GM18505 (cell line): ENCODE data around the gene NHSL2.

ENCODE experiments used
- ATAC-seq: cut with Tn5 transposase; IDR thresholded peaks from one replicate; pipeline ENCODE4 v1.9.1; 2021; ENCODE audit not compliant: unreplicated experiment
- POLR2A ChIP-seq: IDR thresholded peaks from 4 replicates; pipeline ENCODE4 v1.6.1; 2011; ENCODE audit warnings: borderline replicate concordance; ENCODE audit not compliant: insufficient read depth, insufficient read length; ENCODE audit errors: extremely low read depth

Gene NHSL2

DNA sequence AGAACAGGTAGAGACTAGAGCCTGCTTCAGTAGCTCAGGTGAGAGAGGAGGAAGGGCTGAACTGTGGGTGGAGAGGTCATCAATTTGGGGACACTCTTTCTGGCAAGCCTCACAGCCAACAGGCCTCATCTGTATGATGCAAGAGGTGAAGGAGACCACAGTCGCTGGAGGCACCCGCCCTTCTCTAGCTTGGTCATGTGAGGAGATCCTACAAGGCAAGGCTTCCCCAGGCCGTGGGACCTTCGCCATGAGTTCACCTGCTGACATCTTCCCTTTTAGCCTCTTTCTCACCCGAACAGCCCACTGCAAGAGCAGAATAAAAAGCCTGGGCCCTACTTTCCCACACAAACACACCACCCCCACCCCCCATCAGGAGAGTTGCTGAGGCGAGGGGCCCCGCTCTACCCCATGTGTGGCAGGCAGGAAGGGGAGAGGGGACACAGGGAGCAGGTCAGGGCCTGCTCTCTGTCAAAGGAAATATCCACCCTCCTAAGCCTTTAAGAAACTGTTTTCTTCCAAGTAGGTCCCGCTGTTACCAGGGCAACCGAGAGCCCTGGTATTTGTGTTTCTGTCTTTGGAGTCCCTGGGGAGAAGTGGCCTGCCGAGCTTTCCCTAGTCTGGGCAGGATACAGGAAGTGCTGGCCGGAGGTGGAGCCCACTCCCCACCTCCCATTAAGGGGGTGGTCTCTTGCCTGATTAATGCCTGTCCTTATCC lies 213.0 kb downstream of the NHSL2 start:
- TF ChIP-seq POLR2A: no peak
- no peak for ATAC-seq

DNA sequence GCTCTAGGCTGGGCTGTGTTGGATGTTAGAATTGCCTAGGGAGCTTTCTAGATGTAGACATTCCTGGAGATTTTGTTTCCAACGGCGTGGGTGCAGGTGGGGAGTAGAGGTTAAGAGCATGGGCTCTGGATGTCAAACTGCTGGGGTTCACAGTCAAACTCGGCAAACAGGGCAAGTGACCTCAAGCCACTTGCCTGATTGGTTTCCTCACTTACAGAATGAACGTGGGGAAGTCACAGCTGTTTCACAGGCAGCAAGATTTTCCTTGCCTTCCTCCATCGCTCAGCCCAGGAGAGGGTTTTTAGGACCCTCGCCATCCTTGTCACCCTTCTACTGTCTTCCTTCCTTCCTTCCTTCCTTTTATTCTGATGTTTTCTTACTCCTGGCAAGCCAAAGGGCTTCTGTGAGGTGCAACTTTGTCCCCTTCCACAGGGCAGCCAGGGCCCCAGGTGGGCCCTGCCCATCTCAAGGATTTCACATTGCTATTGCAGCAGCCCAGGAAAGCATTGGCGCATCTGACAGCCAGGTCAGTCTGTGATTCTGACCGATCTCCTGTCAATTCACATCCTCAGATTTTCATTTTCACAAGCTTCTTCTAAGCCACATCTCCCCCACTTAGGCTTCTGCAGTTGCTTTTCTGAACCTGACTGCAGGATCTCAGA lies 214.0 kb downstream of the NHSL2 start:
- TF ChIP-seq POLR2A: no peak
- ATAC-seq: no peak

DNA sequence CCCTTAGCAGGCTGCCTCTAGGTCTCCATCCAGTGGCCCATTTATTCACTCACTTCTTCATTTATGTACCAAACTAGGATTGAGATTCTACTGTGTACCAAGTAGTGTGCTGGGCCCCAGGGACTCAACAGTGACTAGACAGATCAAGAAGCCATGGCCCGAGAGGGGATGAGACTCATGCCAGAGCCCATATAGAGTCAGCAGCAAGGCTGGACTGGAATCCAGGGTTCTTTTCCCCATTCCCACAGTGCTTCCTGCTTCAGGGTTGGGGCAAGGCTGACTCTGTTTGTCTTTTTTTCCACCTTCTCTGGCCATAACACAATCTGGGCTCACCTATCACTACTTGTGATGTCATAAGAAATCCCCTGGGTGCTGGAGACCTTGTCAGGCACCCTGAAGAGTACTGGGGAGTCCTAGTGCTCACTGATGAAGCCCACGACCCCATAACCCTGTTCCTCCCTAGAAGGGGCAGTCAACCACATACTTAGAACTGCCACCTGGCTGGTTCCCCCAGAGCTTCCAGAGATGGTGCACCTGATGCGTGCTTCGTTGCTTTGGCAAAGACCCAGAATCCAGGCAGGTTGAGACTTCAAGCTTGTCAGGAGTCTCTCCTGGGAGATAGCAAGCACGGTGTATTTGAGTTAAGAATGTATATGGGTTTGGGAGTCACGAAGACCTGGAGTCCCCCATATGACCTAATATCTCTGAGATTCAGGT lies 214.8 kb downstream of the NHSL2 start:
- no peak for TF ChIP-seq POLR2A
- no peak for ATAC-seq

DNA sequence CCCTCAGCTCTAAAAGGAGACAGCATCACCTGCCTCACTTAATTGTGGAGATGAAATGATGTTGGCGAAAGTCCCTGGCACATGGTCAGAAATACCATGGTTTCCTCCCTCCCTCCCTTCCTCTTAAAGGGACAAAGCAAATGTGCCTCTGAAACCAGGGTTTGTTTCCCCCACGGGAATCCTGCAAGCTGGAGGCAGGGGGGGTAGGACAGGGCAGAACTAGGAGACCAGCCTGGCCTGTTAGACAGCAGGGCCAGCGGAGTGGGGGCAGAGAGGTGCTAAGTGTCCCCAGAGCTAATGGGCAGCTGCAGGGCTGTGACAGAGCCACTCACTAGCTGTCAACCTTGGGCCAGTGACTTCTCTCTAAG lies 215.4 kb downstream of the NHSL2 start:
- TF ChIP-seq POLR2A: no peak
- no peak for ATAC-seq

DNA sequence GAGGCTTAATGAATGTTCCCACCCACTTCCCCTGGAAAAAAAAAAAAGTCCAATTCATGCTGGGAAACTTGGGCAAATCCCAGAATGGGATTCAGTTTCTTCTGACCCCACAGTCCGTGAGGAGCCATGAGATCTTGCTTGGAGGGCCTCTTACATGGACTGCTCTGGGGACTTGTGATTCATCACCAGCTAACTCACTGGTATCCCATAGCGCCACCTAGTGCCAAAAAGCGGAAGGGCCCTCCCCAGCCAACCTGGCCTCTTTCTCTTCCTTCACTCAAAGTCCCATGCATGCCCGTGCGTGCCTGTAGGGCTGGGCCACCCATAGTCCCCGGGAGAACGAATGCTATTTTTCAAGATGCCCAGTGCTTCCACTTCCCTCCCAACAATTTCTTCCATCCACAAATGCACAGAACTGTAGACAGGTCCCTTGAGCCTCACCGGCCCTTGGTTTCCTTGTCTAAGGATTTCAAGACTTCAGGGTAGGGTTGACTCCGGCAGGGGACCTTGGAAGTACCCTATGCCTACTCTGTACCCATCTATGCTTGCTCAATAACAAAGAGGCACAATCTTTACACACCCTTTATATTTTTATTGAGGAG lies 216.0 kb downstream of the NHSL2 start:
- ATAC-seq: peak; percentile 64

DNA sequence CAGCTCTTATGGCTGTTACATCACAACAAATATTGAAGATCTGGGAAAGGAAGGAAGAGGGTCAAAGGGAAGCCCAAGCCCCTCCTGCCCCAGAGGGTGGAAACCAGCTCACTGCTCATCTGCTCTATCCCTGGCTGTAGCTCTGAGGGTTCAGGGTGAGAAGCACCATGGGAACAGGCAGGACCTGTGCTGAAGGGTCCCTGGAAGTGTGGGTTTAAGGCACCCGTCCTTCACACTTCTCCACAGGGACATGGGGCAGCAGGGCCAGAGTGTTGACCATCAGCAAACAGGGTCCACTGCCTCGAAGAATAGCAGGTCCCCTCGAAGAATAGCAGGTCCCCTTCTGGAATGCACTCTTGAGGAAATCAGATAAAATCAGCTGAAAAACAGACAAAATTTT lies 216.7 kb downstream of the NHSL2 start:
- TF ChIP-seq POLR2A: no peak
- ATAC-seq: no peak

More for the DNA sequence above, 216.0 kb downstream of the NHSL2 start:
- no peak for TF ChIP-seq POLR2A

DNA sequence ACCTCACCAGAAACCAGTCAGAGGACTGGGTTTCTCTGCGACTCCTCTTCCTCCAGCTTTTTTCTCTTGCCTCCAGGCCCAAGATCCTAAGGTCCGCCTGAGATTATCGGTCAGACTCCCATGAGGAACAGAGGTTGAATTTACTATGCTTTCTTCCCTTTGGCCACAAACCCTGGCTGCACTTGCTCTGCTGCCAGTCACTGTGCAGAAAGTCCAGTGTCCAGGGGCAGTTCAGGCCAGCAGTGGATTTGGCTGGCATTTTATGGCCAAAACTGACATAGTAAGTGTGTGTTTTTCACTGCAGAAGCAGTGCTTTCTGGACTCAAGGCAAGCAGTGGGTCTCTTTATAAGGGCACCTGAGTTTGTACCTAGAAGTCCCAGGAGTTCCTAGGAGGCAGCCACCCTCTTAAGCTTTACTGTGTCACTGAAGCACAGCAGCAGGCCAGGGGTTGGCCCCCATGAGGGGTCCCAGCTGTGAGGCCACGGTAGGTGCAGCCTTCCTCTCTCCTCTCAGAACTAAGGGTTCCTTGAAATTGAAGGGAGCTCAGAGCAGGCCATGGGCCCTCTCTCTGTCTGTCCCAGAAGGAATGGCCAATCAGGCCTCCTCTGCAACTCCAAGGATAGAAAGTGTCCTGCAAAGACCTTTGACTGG lies 217.7 kb downstream of the NHSL2 start:
- ATAC-seq: no peak
- no peak for TF ChIP-seq POLR2A

DNA sequence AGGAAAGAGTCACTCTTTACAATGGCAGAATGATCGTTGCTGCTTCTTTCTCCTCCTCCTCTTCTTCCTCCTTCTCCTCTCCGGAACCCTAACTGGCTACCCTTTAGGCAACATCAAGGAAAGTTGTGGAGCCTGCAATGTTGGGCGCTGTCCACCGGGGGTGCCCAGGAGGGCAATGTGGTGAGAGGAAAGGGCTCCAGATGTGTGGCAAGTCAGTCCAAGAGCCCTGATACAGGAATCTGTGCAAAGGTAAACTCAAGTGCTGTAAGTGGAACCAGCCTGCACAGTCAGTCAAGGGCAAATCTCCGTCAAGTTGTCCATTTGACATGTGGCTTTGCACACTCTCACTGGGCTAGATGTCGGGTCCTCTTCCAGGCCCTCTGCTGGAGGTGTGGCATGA lies 218.2 kb downstream of the NHSL2 start:
- no peak for TF ChIP-seq POLR2A
- ATAC-seq: no peak

DNA sequence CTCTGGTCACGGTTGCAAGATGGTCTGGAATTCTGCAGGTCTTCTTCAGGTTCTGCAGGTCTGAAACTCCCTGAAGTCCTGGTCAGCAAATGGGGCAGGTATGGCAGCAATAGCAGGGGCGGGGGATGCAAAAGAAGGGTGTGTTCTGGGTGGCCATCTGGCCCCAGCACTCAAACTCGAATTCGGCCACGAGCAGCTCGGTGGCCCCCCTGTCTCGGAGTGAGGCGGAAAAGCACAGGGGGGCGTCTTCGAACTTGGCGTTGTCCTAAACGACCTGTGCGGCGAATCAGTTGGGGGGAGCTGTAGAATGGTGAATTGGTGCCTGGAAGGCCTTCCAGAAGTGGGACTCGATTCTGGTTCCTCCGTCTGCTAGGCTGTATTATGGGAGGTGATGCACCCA lies 219.0 kb downstream of the NHSL2 start:
- no peak for ATAC-seq
- no peak for TF ChIP-seq POLR2A

DNA sequence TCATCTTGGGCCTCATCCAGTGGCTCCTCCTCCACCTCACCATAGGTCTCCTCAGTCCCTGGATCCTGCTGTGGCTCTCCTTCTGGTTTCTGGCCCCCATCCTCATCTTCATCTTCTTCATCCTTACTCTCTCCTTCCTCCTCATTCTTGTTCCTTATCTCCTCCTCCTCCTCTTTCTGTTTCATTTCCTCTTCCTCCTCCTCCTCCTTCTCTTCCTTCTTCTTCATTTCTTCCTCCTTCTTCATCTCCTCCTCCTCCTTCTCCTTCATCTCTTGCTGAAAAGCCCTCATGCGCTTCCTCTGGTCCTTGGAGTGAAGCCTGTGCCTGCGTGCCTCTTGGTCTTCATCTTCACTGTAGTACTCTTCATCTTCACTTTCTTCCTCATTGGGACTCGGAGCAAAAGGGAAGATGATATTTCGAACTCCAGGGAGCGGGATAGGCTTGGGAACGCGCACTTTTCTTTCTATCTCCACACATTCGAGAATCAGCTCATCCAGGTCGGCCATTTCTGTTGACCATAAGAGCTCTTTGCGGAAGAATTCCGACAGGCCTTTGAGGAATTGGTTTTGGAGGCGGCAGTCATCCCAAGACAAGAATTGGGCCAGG lies 219.6 kb downstream of the NHSL2 start:
- no peak for ATAC-seq
- TF ChIP-seq POLR2A: no peak

DNA sequence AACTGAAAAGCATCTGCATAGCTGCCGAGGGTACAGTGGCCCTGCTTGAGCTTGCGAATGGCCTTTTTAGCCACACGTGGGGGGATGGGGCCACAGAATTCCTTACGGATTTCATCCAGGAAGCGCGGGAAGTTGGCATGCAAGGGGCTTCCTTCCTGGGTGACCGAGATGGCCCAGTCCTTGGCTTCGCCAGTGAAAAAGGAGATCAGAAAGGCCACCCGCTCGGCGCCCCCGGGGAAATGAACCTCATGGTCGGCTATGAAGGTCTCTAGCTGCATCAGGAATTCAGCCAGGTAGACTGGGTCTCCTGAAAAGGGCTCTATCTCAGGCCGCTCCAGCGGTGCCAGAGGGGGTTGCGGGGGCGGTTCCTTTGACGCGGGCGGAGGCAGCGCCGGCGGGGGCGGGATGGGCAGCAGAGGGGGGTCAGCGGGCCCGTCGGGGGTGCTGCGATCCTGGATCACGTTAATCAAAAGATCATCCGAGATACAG lies 220.2 kb downstream of the NHSL2 start:
- no peak for TF ChIP-seq POLR2A
- ATAC-seq: no peak
